Cardiac muscle cell (in vitro differentiated cells and primary cell): ENCODE data around the gene CTXN3. TPM values are rescaled to one million over a fixed set of nuclear protein-coding genes. Genes with fewer than 3 reads are reported as not detected.

Source experiments
- DNase-seq, 2 donors: peaks; one replicate each; pipeline versions ENCODE4 v3.0.0 to v3.0.0-alpha.2; 2010 to 2017; ENCODE audit warnings: low read depth in 1 of 2, low spot score in 1 of 2
- H3K27ac ChIP-seq: fragments of 200-600 bp; sonication (generic); 2 replicates; pipeline ENCODE4 v1.5.1; 2016
- H3K27me3 ChIP-seq: fragments of 200-600 bp; sonication (generic); 2 replicates; pipeline ENCODE4 v1.6.0; 2016; ENCODE audit warnings: control low read depth
- H3K36me3 ChIP-seq: fragments of 200-600 bp; sonication (generic); 2 replicates; pipeline ENCODE4 v1.5.1; 2016; ENCODE audit warnings: control low read depth
- H3K4me1 ChIP-seq: fragments of 200-600 bp; sonication (generic); 2 replicates; pipeline ENCODE4 v1.8.1; 2017; ENCODE audit warnings: low read depth, mild to moderate bottlenecking, mixed run types
- H3K4me3 ChIP-seq: fragments of 200-600 bp; sonication (generic); 2 replicates; pipeline ENCODE4 v1.5.1; 2016; ENCODE audit warnings: mild to moderate bottlenecking
- H3K9me3 ChIP-seq: fragments of 200-600 bp; sonication (generic); 2 replicates; pipeline ENCODE4 v1.5.1; 2017; ENCODE audit warnings: low read depth, mild to moderate bottlenecking, control low read depth
- polyA plus RNA-seq: library from polyadenylated mRNA; unstranded; fragments of >200 nt; fragmentation: Nextera tagmentation; extraction: Ambion mirVana; gene quantifications from 2 replicates; pipeline ENCODE4 v1.2.1, GENCODE V29; 2016
- total RNA-seq: library from RNA; depleted of rRNA; stranded (reverse); fragments of >200 nt; gene quantifications from 2 replicates; pipeline ENCODE4 v1.2.3, GENCODE V29; 2016
- TF ChIP-seq, protein P1 (sequence below): IDR thresholded peaks from 2 replicates; pipeline ENCODE4 v1.5.1; 2012; ENCODE audit warnings: low read depth, mild to moderate bottlenecking, low read length

The CTXN3 gene
- total and polyA plus RNA-seq, 2 experiments from 2014 or later, result not detected

DNA sequence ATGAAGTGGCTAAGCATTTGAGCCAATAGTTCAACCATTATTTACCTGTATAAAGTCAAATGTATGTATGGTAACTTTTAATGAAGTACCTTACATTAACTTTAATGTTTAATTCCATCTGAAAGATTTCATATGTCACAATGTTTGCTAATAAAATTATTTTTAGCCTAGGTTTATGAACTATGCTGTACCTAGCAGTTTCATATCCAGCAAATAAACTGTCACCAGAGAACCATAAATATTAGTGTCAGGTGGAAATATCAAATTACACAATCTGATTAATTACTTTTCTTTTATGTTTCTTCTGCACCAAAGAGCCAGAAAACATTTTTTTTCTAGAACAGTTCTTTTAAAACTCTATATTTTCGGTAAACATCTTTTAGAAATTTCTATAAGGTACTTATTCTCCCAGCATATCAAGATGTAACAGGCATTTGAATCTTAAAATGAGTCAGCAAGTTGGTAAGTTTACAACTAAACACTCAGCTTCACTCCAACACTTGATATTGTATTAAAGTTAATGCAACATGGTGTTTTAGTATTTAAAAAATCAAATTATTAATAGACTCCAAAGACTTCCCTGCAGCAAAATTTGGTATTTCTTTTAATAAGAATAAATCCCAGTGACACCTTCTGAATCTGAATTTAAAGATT, 45.8 kb downstream of the CTXN3 start:
- Histone ChIP-seq H3K27me3 (no peaks in the 10 kb centered on the region), H3K36me3 (no peaks in the 10 kb centered on the region), H3K4me1 (no peaks in the 10 kb centered on the region), H3K27ac (no peak overlapping the region), H3K4me3 (no peak overlapping the region), H3K9me3 (no peaks in the 10 kb centered on the region)
- TF ChIP-seq, protein P1, sequence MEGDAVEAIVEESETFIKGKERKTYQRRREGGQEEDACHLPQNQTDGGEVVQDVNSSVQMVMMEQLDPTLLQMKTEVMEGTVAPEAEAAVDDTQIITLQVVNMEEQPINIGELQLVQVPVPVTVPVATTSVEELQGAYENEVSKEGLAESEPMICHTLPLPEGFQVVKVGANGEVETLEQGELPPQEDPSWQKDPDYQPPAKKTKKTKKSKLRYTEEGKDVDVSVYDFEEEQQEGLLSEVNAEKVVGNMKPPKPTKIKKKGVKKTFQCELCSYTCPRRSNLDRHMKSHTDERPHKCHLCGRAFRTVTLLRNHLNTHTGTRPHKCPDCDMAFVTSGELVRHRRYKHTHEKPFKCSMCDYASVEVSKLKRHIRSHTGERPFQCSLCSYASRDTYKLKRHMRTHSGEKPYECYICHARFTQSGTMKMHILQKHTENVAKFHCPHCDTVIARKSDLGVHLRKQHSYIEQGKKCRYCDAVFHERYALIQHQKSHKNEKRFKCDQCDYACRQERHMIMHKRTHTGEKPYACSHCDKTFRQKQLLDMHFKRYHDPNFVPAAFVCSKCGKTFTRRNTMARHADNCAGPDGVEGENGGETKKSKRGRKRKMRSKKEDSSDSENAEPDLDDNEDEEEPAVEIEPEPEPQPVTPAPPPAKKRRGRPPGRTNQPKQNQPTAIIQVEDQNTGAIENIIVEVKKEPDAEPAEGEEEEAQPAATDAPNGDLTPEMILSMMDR, result no peak
- no peak for DNase-seq

DNA sequence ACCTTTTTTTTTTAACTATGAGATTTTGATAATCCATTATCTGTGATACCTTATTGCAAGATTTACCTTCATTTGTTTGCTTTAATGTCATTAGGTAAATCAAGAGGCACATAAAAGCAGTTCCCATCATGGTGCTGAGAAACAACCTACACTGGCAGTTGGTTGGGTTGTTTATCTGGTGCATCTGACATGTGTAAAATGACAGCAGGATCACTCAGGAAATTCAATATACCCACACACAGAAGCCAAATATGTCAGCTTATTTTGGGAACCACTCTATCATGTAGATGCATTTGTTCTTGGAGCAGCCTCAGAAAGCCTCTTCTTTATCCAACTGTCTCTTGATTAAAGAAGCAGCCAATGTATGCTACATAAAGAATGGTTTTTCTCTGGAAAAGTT, 46.5 kb downstream of the CTXN3 start:
- H3K27me3 ChIP-seq, result no peaks in the 10 kb centered on the region
- H3K4me1 ChIP-seq, result no peaks in the 10 kb centered on the region
- DNase-seq, result no peak
- H3K4me3 ChIP-seq, result no peak overlapping the region
- no peak overlapping the region for H3K27ac ChIP-seq
- H3K9me3 ChIP-seq, result no peaks in the 10 kb centered on the region
- TF ChIP-seq, protein P1, result no peak
- no peaks in the 10 kb centered on the region for H3K36me3 ChIP-seq

DNA sequence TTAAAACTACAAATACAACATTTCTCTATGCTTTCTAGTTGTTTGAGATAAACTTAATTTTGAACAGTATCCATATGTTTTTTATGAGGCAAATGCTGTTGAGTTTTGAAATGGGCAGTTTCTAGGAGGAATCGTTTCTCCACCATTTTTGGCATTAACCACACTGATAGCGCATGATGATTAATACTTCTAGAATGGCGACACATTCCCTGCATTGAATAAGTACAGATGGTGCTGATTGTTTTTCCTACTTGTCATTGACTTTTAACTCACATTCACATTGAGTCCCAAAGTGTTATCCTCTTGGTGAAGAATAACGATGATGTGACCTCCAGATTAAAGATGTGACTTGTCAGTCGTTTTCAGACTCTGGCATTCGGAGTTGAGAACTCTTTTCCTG, 47.8 kb downstream of the CTXN3 start:
- Histone ChIP-seq H3K4me1 (no peaks in the 10 kb centered on the region), H3K9me3 (no peaks in the 10 kb centered on the region), H3K4me3 (no peak overlapping the region), H3K27ac (no peak overlapping the region), H3K27me3 (no peaks in the 10 kb centered on the region), H3K36me3 (no peaks in the 10 kb centered on the region)
- TF ChIP-seq, protein P1, result no peak
- peak in 1 of 2 donors; percentile 91 for DNase-seq

DNA sequence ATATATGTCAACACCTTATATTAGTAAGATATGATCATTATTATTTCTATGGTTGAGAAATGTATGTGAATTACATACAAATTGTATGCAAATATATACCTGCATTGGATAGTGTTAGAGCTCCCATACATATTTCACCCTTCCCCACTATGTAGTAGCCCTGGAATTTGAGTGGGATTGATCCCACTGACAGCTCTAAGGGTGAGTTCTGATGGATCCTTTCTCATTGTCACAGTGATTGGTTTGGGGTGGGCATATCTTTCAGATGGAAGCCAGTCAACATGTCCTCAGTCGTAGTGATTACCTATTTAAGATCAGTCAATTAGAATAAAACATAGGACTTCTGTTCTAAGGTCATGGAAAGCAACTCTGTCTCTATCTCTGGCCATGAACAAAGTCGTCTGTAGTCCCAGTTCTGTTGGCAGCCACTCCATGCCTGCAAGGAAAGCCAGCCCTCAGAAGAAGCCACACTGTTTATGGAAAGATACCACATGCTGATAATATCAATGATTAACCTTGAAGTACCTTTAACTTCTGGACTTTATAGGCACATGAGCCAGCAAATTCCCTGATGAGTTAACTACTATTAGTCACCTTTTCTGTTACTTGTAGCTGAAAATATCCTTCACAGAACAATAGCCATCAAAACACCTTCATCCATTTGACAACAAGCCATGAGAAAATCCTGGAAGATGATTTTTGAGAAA, 49.2 kb downstream of the CTXN3 start:
- TF ChIP-seq, protein P1, result no peak
- Histone ChIP-seq H3K4me3 (no peak overlapping the region), H3K36me3 (no peaks in the 10 kb centered on the region), H3K27me3 (no peaks in the 10 kb centered on the region), H3K4me1 (no peaks in the 10 kb centered on the region), H3K27ac (no peak overlapping the region), H3K9me3 (no peaks in the 10 kb centered on the region)
- DNase-seq, result peak in 1 of 2 donors; percentile 18

DNA sequence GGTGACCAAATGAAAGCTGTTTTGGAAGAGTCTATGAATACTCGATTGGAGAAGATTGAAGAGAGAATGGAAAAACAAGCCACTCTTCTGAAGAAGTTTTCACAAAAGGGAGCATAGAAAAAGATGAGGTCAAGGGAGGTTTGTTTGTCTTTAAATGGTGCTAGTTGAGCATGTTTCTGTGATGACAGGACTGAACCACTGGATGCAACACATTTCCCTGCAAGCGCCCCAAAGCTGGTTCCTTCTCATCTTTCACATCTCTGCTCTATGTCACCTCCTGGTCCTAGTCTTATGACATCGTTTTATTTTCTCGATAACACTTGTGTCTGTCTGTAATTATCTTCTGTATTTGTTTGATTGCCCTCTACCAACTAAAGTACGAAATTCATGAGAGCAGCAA, 50.5 kb downstream of the CTXN3 start:
- Histone ChIP-seq H3K4me3 (no peak overlapping the region), H3K36me3 (no peaks in the 10 kb centered on the region), H3K9me3 (no peaks in the 10 kb centered on the region), H3K4me1 (no peaks in the 10 kb centered on the region), H3K27me3 (no peaks in the 10 kb centered on the region), H3K27ac (no peak overlapping the region)
- TF ChIP-seq, protein P1, result no peak
- DNase-seq, result no peak
